A549 (cell line): Measurements from ENCODE around the gene PTGFRN. TPM values are rescaled to one million over a fixed set of nuclear protein-coding genes. Genes with fewer than 3 reads are reported as not detected.
A peak's percentile ranks its signal among the peaks of the same experiment; 100 is the strongest.
"Not testable (repeated sequence)": the region's sequence is repeated elsewhere in the genome, so short reads cannot be mapped to it uniquely, and the experiment has no call there.

Experiments
- ATAC-seq, 2 experiments: fragments of 200-7000 bp in 1 of 2; fragments of >200 bp in 1 of 2; cut with Nextera tagmentation in 1 of 2; cut with Tn5 transposase in 1 of 2; 3 replicates each; pipeline versions ENCODE4 v1.8.0 to v1.9.1; 2018 to 2020; ENCODE audit warnings: mild to moderate bottlenecking in 1 of 2, moderate library complexity in 1 of 2
- CTCF ChIA-PET: fragments of 300-600 bp; sonication (Branson Sonifier 250); formaldehyde crosslinking; extraction: SDS; loops from one replicate; lab custom pipeline; 2021; ENCODE audit warnings: antibody characterized with exemption, inconsistent platforms; lab: Yijun Ruan, JAX
- POLR2A ChIA-PET: fragments of 350-600 bp; formaldehyde crosslinking; extraction: SDS; loops from one replicate; lab custom pipeline; 2021; ENCODE audit warnings: antibody characterized with exemption, inconsistent platforms; lab: Yijun Ruan, JAX
- DNase-seq, 2 experiments: peaks; one replicate each; pipeline versions ENCODE4 v3.0.0 to v3.0.0-alpha.2; 2011 to 2016; ENCODE audit warnings: low read depth in 1 of 2, low spot score in 1 of 2
- FAIRE-seq: peaks from 2 replicates; lab custom pipeline; 2011; peaks lifted over from hg19 to GRCh38; lab: Jason Lieb, UNC
- H3K27ac ChIP-seq, 2 experiments: fragments of >200 bp; sonication (Bioruptor Twin); formaldehyde crosslinking; 3 replicates each; pipeline ENCODE4 v1.5.1; 2016 to 2017
- H3K4me1 ChIP-seq: fragments of >200 bp; sonication (Bioruptor Twin); formaldehyde crosslinking; 3 replicates; pipeline ENCODE4 v1.6.1; 2016
- H3K4me2 ChIP-seq: fragments of >200 bp; sonication (Bioruptor Twin); formaldehyde crosslinking; 3 replicates; pipeline ENCODE4 v1.6.1; 2016
- H3K4me3 ChIP-seq: fragments of >200 bp; sonication (Bioruptor Twin); formaldehyde crosslinking; 3 replicates; pipeline ENCODE4 v1.5.1; 2016
- H3K9me3 ChIP-seq: fragments of >200 bp; sonication (Bioruptor Twin); formaldehyde crosslinking; 3 replicates; pipeline ENCODE4 v1.6.1; 2016
- BHLHE40 ChIP-seq: IDR thresholded peaks from 2 replicates; pipeline ENCODE4 v1.6.1; 2012; ENCODE audit warnings: low read depth, low read length, inconsistent platforms
- CHD4 ChIP-seq: fragments of 200-600 bp; sonication (generic); IDR thresholded peaks from 2 replicates; pipeline ENCODE4 v1.6.1; 2016; ENCODE audit warnings: antibody characterized with exemption, mild to moderate bottlenecking, borderline replicate concordance
- EHF ChIP-seq: fragments of 250-450 bp; sonication (Bioruptor Pico); IDR thresholded peaks from 2 replicates; pipeline ENCODE4 v1.5.0; 2020; ENCODE audit warnings: mild to moderate bottlenecking
- EHMT2 ChIP-seq: fragments of 200-600 bp; sonication (generic); IDR thresholded peaks from 2 replicates; pipeline ENCODE4 v1.6.1; 2016; ENCODE audit warnings: antibody characterized with exemption, low read depth, mild to moderate bottlenecking, moderate library complexity
- EP300 ChIP-seq, 2 experiments: fragments of >200 bp; sonication (Bioruptor Twin); formaldehyde crosslinking; IDR thresholded peaks; 2 replicates in 1 of 2; 3 replicates in 1 of 2; pipeline ENCODE4 v1.6.1; 2016 to 2017
- GATA3 ChIP-seq: IDR thresholded peaks from 2 replicates; pipeline ENCODE4 v1.6.1; 2012; ENCODE audit warnings: borderline replicate concordance
- JUNB ChIP-seq: fragments of >200 bp; sonication (Bioruptor Twin); formaldehyde crosslinking; IDR thresholded peaks from 2 replicates; pipeline ENCODE4 v1.6.1; 2016
- KDM5A ChIP-seq: fragments of 200-600 bp; sonication (generic); IDR thresholded peaks from 2 replicates; pipeline ENCODE4 v1.6.1; 2016; ENCODE audit warnings: antibody characterized with exemption, mild to moderate bottlenecking
- MYC ChIP-seq: IDR thresholded peaks from 2 replicates; pipeline ENCODE4 v1.6.1; 2012; ENCODE audit warnings: mild to moderate bottlenecking, inconsistent platforms, low read length, improper control_type of control experiment, borderline replicate concordance
- NPAS2 ChIP-seq: fragments of 250-450 bp; sonication (Bioruptor Pico); IDR thresholded peaks from 2 replicates; pipeline ENCODE4 v1.8.0; 2022; ENCODE audit warnings: mild to moderate bottlenecking, moderate library complexity, borderline replicate concordance
- NR3C1 ChIP-seq: fragments of >200 bp; sonication (Bioruptor Twin); formaldehyde crosslinking; IDR thresholded peaks from 3 replicates; pipeline ENCODE4 v1.6.1; 2017
- POLR2AphosphoS2 ChIP-seq: conservative IDR thresholded peaks from 2 replicates; pipeline ENCODE4 v1.6.1; 2012; ENCODE audit warnings: low read length, improper control_type of control experiment, inconsistent platforms
- RFX5 ChIP-seq: fragments of 450-650 bp; IDR thresholded peaks from 2 replicates; pipeline ENCODE4 v1.7.1; 2014; ENCODE audit warnings: antibody characterized with exemption, mild to moderate bottlenecking, moderate library complexity
- TFCP2L1 ChIP-seq: fragments of 250-450 bp; sonication (Bioruptor Pico); IDR thresholded peaks from 2 replicates; pipeline ENCODE4 v1.5.0; 2021; ENCODE audit warnings: mild to moderate bottlenecking
- TP53 ChIP-seq: fragments of 250-450 bp; sonication (Bioruptor Pico); IDR thresholded peaks from 2 replicates; pipeline ENCODE4 v1.5.0; 2021; ENCODE audit warnings: mild to moderate bottlenecking, moderate library complexity
- WGBS: methylation state at CpG from one replicate; pipeline ENCODE4 v1.1.6; 2017; ENCODE audit errors: missing lambda C conversion rate; 5-methylcytosine and 5-hydroxymethylcytosine counted together
- polyA plus RNA-seq, 4 experiments: library from polyadenylated mRNA; depleted of rRNA in 3 of 4; stranded (reverse); fragments of >200 nt; fragmentation: RNase III in 1 of 4; extraction: RNeasy Plus Mini Kit Qiagen cat#74134 plus additional on column Dnase treatment in 1 of 4; gene quantifications; 2 replicates in 3 of 4; 3 replicates in 1 of 4; pipeline ENCODE4 v1.2.3, GENCODE V29; 2011 to 2017
- TF ChIP-seq, protein P1 (sequence below): IDR thresholded peaks from 2 replicates; pipeline ENCODE4 v1.6.1; 2012
- TF ChIP-seq, protein P2 (sequence below): fragments of 250-450 bp; sonication (Bioruptor Pico); IDR thresholded peaks from 2 replicates; pipeline ENCODE4 v1.5.0; 2021; ENCODE audit warnings: mild to moderate bottlenecking, moderate library complexity, borderline replicate concordance
- TF ChIP-seq, protein P3 (sequence below): fragments of 450-650 bp; IDR thresholded peaks from 2 replicates; pipeline ENCODE4 v1.6.1; 2014; ENCODE audit warnings: antibody characterized with exemption
- TF ChIP-seq, protein P4 (sequence below): fragments of >200 bp; sonication (Bioruptor Twin); formaldehyde crosslinking; IDR thresholded peaks from 2 replicates; pipeline ENCODE4 v1.6.1; 2016
- TF ChIP-seq, protein P5 (sequence below): fragments of 250-450 bp; sonication (Bioruptor Pico); IDR thresholded peaks from 2 replicates; pipeline ENCODE4 v1.5.0; 2020; ENCODE audit warnings: low read depth, mild to moderate bottlenecking, moderate library complexity

Gene PTGFRN
- polyA plus RNA-seq, 2 of the 4 experiments (the other 2 are of a cell fraction): 17.4 to 39.0 TPM

DNA sequence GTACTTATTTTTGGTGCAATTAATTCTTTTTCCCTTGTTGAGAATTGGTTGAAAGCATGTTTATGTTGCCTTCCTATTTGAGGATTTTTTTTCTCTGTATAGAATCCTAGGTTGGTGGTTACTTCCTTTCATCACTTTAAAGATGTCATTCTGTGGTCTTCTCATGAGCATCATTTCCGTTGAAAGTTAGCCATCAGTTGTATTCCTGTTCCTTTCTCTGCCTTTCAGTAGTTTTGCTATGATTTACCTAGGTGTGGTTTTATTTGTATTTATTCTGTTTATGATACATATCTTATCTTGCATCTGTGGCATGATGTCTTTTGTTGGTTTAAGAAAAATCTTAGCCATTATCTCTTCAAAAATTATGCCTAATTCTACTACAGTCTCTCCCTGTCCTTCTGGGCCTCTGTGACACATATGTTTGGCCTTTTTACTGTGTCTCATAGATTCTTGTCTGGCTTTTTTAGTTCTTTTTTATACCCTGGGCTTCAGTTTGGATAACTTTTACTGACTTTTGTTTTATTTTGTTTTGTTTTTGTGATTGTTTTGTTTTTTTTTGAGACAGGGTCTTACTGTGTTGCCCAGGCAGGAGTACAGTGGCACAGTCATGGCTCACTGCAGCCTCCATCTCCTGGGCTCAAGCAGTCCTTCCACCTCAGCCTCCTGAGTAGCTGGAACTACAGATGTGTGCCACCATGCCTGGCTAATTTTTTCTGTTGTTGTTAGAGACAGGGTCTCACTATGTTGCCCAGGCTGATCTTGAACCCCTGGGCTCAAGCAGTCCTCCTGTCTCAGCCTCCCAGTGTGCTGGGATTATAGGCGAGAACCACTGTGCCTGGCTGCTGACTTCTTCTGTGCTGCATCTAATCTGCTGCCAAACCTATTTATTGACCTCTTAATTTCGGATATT, 24.1 kb downstream of the PTGFRN start:
- DNase-seq (no peak), ATAC-seq (no peak), FAIRE-seq (no peak)
- Histone ChIP-seq H3K9me3 (peaks cover 4% of the 10 kb centered on the region; the same call in 1 of the 3 replicates), H3K4me2 (no peak overlapping the region), H3K4me1 (no peaks in the 10 kb centered on the region), H3K27ac (no peak overlapping the region), H3K4me3 (no peak overlapping the region)
- ChIA-PET POLR2A (no interaction called here), CTCF (no interaction called here)
- TF ChIP-seq, protein P1, sequence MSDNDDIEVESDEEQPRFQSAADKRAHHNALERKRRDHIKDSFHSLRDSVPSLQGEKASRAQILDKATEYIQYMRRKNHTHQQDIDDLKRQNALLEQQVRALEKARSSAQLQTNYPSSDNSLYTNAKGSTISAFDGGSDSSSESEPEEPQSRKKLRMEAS: no peak
- TF ChIP-seq, protein P2, sequence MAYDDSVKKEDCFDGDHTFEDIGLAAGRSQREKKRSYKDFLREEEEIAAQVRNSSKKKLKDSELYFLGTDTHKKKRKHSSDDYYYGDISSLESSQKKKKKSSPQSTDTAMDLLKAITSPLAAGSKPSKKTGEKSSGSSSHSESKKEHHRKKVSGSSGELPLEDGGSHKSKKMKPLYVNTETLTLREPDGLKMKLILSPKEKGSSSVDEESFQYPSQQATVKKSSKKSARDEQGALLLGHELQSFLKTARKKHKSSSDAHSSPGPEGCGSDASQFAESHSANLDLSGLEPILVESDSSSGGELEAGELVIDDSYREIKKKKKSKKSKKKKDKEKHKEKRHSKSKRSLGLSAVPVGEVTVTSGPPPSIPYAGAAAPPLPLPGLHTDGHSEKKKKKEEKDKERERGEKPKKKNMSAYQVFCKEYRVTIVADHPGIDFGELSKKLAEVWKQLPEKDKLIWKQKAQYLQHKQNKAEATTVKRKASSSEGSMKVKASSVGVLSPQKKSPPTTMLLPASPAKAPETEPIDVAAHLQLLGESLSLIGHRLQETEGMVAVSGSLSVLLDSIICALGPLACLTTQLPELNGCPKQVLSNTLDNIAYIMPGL (CRISPR knock-in tag): no peak
- TF ChIP-seq TFCP2L1 (CRISPR knock-in tag) (no peak), RFX5 (no peak), MYC (no peak), EHMT2 (no peak), POLR2AphosphoS2 (no peak), NR3C1 (no peak), EHF (no peak), GATA3 (no peak)
- TF ChIP-seq, protein P3, sequence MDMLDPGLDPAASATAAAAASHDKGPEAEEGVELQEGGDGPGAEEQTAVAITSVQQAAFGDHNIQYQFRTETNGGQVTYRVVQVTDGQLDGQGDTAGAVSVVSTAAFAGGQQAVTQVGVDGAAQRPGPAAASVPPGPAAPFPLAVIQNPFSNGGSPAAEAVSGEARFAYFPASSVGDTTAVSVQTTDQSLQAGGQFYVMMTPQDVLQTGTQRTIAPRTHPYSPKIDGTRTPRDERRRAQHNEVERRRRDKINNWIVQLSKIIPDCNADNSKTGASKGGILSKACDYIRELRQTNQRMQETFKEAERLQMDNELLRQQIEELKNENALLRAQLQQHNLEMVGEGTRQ: no peak
- TF ChIP-seq, protein P4, sequence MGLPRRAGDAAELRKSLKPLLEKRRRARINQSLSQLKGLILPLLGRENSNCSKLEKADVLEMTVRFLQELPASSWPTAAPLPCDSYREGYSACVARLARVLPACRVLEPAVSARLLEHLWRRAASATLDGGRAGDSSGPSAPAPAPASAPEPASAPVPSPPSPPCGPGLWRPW: no peak
- 85% methylated on average over 3 of the region's 3 CpGs for WGBS

DNA sequence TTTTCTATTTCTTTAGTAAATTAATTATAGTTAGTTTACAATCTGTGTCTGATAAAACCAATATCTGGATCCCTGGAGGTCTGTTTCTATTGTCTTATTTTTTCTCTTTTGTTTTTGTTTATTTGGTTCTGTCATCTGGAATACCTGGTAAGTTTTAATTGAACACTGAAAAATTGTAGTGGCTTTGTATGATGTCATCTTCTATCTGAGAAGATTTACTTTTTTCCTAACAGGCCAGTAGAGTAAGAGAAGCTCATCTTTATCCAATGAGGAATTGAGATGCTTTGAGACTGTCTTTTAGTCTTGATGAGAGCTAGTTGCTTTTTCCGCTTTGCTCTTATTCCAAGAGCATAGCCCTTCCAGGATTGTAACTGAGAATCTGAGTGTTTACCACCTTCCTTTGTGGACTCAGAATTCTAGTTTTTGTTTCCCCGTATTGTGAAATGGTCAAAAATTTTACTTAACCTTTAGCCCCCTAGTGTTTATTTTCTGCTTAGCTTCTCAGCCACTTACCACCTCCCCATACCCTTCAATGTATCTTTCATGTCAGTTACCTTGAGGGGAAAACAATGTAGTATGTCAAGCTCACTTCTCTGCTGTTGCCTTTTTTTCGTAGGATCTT, 25.0 kb downstream of the PTGFRN start:
- CTCF ChIA-PET: no interaction called here
- H3K4me3 ChIP-seq: no peak overlapping the region
- no peak overlapping the region for H3K4me2 ChIP-seq
- H3K4me1 ChIP-seq: no peaks in the 10 kb centered on the region
- DNase-seq: peak in 1 of 2 experiments; percentile 6
- no peak for FAIRE-seq
- POLR2A ChIA-PET: no interaction called here
- peaks cover 4% of the 10 kb centered on the region; the same call in 1 of the 3 replicates for H3K9me3 ChIP-seq
- no peak overlapping the region for H3K27ac ChIP-seq
- TF ChIP-seq, protein P5, sequence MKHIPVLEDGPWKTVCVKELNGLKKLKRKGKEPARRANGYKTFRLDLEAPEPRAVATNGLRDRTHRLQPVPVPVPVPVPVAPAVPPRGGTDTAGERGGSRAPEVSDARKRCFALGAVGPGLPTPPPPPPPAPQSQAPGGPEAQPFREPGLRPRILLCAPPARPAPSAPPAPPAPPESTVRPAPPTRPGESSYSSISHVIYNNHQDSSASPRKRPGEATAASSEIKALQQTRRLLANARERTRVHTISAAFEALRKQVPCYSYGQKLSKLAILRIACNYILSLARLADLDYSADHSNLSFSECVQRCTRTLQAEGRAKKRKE (CRISPR knock-in tag): no peak
- no peak for ATAC-seq
- 63% methylated on average over 3 of the region's 3 CpGs for WGBS

DNA sequence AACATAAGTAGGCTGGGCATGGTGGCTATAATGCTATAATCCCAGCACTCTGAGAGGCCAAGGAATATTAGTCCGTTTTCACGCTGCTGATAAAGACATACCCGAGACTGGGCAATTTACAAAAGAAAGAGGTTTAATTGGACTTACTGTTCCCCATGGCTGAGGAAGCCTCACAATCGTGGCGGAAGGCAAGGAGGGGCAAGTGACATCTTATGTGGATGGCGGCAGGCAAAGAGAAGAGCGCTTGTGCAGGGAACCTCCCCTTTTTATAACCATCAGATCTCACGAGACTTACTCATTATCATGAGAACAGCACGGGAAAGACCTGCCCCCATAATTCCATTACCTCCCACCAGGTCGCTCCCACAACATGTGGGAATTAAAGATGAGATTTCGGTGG, 28.5 kb downstream of the PTGFRN start:
- H3K4me1 ChIP-seq: no peaks in the 10 kb centered on the region
- FAIRE-seq: no peak
- H3K27ac ChIP-seq: no peak overlapping the region
- TF ChIP-seq JUNB (no peak), CHD4 (no peak), EP300 (IDR thresholded peaks at IDR 0.05) (no peak), KDM5A (no peak), BHLHE40 (no peak), NPAS2 (CRISPR knock-in tag) (no peak), TP53 (CRISPR knock-in tag) (no peak), EHF (no peak)
- TF ChIP-seq, protein P1: no peak
- no peak overlapping the region for H3K4me2 ChIP-seq
- peaks cover 4% of the 10 kb centered on the region; the same call in 1 of the 3 replicates for H3K9me3 ChIP-seq
- no peak overlapping the region for H3K4me3 ChIP-seq
- ATAC-seq: no peak
- POLR2A ChIA-PET: no interaction called here
- no peak for DNase-seq
- CTCF ChIA-PET: no interaction called here
- 91% methylated on average over 11 of the region's 11 CpGs for WGBS

DNA sequence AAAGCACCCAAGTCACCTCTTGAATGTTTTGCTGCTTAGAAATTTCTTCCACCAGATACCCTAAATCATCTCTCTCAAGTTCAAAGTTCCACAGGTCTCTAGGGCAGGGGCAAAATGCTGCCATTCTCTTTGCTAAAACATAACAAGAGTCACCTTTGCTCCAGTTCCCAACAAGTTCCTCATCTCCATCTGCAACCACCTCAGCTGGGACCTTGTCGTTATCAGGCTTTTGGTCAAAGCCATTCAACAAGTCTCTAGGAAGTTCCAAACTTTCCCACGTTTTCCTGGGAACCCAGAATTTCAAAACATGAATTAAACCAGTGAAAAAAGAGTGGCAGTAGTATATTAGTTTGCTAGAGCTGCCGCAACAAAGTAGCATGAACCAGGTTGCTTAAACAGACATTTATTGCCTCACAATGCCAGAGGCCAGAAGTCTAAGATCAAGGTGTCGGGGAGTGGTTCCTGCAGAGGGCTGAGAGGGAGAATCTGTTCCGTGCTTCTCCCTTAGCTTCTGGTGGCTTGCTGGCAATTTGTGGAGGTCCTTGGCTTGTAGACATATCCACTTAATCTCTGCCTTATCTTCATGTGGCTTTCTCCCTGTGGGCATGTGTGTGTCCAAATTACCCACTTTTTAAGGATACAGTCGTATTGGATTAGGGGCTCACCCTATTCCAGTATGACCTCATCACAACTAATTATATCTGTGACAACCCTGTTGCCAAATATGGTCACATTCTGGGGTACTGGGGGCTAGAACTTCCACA, 30.2 kb downstream of the PTGFRN start:
- POLR2A ChIA-PET, FAIRE-seq, DNase-seq, H3K9me3 ChIP-seq, H3K4me2 ChIP-seq, H3K27ac ChIP-seq, H3K4me1 ChIP-seq, CTCF ChIA-PET, H3K4me3 ChIP-seq, ATAC-seq: not testable (repeated sequence)
- 77% methylated on average over 6 of the region's 6 CpGs for WGBS
